ENCODE measurements around the gene FAM89A. TPM values are rescaled to one million over a fixed set of nuclear protein-coding genes. Genes with fewer than 3 reads are reported as not detected.
"Not testable (repeated sequence)": the region's sequence is repeated elsewhere in the genome, so short reads cannot be mapped to it uniquely, and the experiment has no call there.

Gene FAM89A
- total RNA-seq, 1 donor from 2014 or later, result 3.2 TPM

DNA sequence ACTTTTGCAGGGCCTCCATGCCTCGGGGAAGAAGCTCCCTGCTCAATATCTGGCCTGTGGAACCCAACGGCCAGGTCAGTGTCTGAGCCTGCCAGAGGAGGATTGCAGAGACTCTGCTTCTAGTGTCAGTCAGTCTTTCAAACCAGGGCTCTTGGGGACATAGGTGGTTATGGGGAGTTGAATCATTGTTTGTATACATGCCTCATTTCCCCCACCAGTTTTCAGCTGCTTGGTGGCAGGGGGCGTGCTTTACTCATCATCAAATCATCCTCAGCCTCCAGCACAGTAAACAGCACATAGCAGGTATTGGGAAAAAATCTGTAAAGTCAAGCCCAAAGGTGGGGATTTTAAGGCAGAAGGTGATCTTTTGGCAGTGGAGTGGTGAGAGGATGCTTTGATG, 17.4 kb upstream of the FAM89A start:
- peak; percentile 18 for DNase-seq (ENCODE audit: low read depth)

DNA sequence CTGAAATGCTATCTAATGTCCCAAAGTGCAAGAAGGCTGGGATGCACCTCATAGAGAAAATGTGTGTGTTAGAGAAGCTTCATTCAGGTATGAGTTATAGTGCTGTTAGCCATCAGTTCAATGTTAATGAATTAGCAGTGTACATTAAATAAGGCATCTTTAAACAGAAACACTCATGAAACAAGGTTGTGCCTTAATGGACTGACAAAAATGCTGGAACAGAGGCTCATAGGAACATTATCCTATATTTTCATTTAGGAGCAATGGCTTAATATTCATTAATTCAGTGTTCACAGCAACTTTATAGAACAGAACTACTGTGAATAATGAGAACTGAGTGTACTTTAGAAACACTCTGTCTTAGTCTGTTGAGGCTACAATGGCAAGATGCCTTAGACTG, 15.2 kb upstream of the FAM89A start:
- no peak for DNase-seq (ENCODE audit: low read depth)

DNA sequence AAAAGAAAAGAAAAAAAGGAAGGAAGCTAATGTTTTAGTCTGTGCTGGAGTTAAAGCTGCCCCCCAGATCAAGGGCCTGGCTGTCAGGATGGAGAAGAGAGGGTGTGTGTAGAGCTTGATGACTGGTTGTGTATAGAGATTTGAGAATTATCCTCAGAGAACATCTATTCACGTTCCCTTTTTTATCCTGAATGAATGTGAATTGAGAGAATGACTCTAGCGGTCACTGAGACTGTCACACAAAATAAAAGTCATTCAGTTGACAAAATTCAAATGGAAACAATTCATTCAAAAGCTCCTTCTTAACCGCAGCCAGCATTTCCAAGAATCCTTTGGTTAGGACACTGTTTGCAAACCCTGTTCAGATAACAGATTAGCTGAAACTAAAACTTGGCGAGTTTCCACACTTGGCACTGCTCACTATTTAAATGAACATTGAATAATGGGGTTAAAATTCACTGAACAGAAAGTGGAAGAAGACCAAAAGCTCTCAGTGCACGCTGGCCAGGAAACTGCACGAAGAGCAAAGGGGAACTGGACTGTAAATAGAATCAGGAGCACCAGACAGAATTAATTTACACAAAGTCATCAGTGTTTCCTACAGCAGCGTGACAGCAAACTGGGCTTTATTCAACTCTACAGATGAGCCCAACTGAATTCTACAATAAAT, 13.6 kb upstream of the FAM89A start:
- peak; percentile 79 for DNase-seq (ENCODE audit: low read depth)

DNA sequence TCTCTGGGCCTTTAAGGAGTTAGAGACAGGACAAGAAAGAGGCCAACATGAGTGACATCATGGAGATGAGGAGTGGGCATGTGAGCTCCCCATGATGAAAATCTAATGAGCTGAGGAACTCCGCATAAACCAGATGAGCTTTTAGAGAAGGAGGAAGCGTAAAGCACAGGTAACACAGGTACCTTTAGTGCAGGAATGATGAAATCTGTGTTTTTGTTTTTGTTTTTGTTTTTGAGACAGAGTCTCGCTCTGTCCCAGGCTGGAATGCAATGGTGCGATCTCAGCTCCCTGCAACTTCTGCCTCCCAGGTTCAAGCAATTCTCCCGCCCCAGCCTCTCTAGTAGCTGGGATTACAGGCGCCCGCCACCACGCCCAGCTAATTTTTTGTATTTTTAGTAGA, 12.7 kb upstream of the FAM89A start:
- DNase-seq (ENCODE audit: low read depth), result no peak

DNA sequence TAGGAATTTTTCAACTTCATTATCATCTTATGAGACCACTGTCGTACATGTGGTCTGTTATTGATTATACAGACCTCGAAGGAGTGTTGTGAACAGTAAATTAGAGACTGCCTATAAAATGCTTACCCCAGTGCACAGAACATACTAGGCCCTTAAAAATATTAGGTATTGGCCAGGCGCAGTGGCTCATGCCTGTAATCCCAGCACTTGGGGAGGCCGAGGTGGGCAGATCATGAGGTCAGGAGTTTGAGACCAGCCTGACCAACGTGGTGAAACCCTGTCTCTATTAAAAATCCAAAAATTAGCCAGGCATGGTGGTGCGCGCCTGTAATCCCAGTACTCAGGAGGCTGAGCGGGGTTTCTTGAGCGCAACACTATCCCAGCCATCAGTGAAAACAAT, 10.9 kb upstream of the FAM89A start:
- DNase-seq (ENCODE audit: low read depth), result not testable (repeated sequence)

DNA sequence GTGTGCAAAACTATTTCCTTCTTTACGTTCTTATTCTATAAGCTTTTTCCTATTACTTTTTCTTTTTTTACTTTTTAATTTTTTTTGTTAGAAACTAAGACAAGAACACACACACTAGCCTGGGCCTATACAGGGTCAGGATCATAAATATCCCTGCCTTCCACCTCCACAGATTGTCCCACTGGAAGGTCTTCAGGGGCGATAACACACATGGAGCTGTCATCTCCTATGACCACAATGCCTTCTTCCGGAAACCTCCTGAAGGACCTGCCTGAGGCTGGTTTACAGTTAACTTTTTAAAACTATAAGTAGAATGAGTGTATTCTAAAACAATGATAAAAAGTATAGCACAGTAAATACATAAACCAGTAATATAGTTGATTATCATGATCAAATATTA, 10.3 kb upstream of the FAM89A start:
- no peak for DNase-seq (ENCODE audit: low read depth)

DNA sequence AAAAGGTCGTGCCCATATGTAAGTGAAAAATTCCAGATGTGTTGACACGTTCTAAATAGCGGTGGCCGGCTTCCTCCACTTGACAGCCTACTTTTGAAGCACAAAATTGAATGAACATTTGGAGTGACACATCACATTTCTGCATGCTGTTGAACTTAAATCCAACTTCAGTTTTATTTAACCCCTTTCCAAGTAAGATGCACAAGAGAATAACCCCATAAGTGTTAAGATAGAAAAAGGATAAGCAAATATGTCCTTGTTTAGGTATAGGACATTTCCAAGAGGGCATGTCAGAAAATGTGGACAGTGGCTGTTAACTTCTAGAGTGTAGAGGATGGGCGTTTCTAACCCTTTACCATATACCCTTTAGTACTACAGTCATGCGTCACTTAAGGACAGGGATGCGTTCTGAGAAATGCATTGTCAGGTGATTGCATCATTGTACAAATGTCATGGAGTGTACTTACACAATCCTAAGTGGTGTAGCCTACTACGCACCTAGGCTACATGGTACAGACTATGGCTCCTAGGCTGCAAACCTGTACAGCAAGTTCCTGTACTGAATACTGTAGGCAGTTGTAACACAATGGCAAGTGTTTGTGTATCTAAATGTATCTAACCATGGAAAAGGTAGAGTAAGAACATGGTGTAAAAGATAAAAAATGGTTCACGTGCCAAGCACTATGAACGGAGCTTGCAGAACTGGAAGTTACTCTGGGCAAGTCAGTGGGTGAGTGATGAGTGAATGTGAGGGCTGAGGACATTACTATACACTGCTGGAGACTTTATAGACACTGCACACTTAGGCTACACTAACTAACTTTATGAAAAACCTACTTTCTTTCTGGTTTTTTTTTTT, 9.3 kb upstream of the FAM89A start:
- DNase-seq (ENCODE audit: low read depth), result no peak

DNA sequence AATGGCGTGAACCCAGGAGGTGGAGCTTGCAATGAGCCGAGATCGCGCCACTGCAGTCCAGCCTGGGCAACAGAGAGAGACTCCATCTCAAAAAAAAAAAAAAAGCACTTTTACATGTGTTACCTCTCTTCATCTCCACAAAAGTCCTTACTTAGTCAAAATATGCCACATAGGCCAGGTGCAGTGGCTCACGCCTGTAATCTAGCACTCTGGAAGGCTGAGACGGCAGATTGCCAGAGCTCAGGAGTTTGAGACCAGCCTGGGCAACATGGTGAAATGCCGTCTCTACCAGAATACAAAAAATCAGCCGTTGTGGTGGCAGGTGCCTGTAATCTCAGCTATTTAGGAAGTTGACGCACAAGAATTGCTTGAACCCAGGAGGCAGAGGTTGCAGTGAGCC, 8.4 kb upstream of the FAM89A start:
- DNase-seq (ENCODE audit: low read depth), result not testable (repeated sequence)

DNA sequence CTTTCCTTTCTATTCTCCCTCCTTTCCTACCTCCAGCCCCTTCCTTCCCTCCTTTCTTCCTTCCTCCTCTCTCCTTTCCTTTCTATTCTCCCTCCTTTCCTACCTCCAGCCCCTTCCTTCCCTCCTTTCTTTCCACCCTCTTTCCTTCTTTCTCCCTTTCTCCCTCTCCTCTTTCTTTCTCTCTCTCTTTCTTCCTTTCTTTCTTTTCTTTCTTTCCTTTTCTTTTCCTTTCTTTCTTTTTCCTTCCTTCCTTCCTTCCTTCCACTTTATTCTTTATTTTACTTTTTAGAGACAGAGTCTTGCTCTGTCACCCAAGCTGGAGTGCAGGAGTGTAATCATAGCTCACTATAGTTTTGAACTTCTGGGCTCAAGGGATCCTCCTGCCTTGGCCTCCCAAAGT, 7.5 kb upstream of the FAM89A start:
- DNase-seq (ENCODE audit: low read depth), result not testable (repeated sequence)

DNA sequence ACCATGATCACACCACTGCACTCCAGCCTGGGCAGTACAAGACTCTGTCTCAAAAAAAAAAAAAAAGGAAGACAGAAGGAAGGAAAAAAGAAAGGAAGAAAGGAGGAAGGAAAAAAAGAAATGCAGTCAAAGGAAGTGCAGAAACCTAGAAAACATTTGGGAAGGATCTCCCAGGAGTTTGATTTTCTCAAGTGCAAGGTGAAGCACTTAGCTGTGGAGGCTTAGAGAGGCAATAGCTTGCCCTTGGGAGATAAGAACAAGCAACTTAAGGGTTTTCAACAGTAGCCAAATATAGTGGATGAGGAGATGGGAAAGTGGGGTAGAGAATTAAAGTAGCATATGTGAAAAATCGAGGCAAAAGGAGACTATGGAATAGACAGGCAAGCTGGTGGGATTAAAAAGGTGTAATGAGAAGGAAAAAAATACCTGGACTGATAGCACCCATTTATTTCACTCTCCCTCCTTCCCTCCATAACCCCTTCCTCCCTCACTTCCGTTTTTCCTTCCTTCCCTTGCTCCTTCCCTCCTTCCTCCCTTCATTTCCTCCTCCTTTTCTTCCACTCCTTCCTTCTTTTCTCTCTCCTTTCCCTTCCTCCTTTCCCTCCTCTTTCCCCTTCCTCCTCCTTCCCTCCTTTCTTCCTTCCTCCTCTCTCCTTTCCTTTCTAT, 6.8 kb upstream of the FAM89A start:
- no peak for DNase-seq (ENCODE audit: low read depth)

DNA sequence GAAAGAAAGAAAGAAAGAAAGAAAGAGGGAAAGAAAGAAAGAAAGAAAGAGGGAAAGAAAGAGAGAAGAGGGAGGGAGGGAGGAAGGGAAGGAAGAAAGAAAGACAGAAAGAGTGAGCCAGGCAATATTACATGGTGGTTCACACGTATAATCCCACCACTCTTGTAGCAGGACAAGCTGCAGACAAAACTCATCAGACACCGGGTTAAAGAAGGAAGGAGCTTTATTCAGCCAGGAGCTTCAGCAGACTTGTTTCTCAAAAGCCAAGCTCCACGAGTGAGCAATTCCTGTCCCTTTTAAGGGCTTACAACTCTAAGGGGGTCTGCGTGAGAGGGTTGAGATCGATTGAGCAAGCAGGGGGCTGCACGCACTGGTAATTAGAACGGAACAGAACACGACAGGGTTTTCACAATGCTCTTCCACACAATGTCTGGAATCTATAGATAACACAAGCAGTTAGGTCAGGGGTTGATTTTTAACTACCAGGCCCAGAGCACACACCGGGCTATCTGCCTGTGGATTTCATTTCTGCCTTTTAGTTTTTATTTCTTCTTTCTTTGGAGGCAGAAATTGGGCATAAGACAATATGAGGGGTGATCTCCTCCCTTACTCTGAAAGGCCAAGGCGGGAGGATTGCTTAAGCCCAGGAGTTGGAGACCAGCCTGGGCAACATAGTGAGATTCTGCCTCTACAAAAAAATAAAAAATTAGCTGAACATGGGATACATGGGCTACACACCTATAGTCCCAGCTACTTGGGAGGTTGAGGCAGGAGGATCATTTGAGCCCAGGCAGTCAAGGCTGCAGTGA, 6.1 kb upstream of the FAM89A start:
- not testable (repeated sequence) for DNase-seq (ENCODE audit: low read depth)

DNA sequence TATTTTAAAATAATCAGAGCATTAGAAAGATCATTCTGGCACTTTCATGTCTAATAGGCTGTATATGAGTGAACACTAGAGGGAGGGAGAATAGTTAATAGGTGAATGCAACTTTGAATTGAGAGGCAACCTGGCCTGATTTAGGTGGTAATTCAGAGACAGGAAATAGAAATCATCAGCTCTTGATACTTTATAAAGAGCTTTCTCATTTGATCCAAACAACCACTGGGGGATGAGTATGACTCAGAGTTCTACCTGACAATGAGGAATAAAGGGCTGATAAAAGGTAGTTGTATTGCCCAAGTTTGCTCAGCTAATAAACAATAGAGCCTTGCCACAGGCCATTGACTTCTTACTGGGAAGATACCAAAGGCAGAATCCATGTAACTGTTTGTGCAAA, 5.2 kb upstream of the FAM89A start:
- peak; percentile 63 for DNase-seq (ENCODE audit: low read depth)

DNA sequence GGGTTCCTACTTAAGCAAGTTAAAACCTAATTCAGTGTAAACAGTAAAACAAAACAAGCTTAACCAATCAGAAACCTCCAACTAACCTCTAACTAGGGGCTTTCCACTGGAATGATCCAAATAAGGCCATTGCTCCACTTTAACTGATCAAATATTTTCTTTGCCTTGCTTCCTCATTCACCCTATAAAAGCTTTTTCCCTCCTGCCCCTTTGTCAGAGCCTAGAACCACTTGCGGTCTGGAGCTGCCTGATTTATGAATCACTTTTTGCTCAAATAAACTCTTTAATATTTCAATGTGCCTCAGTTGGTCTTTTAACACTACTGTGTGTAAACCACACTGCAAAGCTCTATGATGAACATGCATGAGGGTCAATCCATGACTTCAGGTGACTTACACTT, 4.5 kb upstream of the FAM89A start:
- DNase-seq (ENCODE audit: low read depth), result no peak

DNA sequence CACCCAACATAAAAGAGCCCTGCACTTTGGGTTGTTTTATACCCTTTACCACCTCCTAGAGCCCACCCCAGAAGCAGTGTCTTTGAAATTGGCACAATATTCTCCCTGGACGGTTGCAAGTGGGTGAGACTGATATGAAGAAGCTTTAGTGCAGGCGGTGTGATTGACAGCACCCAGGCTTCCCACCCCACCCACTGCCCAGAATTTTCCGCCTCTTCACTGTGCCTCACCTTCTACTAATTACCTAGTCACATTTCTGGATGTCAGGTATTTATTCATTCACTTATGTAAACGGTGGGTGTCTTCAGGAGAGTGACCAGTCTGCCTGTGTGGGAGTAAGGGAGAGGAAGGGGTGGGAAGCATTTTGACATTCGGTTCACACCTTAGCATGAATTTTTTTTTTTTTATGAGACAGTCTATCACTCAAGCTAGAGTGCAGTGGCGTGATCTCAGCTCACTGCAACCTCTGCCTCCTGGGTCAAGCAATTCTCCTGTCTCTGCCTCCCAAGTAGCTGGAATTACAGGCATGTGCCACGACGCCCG, 1.7 kb upstream of the FAM89A start:
- DNase-seq (ENCODE audit: low read depth), result no peak

DNA sequence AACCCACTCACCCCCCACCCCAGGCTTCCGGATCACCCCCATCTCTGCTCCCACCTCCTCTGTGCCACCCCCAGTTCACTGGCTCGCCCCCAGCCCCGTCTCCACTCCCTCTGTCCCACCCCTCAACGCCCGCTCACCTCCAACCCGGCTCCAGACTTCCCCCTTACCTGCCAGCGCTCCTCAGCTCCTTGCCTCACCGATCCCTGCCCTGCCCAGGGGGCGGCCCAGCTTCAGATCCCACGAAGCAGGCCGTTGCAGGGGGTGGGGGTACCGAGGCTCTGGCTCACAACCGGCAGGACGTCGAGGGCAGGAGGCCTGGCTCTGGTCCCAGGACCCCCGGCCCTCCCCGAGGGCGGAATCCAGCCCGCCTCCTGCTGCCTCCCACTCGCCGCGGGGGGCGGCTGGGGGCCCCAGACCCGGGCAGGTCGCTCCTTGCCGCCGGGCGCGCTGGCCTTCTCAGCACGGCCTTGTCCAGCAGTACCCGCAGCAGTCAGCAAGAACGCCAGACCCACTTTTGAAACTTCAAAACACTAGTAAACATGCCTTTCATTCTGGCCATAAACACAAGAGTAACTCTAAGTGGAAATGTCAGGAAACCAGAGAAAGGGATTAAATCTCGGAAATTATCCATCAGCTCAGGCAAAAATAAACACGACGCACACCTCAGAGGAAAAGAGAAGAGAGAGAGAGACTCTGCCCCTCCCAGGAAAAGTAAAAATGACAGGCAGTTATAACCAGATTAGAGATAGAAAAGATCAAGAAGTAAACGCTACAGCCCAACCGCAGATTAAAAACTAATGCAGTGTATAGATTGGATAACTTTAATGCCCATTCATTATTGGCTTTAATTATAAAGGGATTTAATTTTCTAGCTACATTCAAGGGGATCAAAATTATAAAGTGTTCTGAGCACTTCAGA, 1.0 kb upstream of the FAM89A start:
- no peak for DNase-seq (ENCODE audit: low read depth)

DNA sequence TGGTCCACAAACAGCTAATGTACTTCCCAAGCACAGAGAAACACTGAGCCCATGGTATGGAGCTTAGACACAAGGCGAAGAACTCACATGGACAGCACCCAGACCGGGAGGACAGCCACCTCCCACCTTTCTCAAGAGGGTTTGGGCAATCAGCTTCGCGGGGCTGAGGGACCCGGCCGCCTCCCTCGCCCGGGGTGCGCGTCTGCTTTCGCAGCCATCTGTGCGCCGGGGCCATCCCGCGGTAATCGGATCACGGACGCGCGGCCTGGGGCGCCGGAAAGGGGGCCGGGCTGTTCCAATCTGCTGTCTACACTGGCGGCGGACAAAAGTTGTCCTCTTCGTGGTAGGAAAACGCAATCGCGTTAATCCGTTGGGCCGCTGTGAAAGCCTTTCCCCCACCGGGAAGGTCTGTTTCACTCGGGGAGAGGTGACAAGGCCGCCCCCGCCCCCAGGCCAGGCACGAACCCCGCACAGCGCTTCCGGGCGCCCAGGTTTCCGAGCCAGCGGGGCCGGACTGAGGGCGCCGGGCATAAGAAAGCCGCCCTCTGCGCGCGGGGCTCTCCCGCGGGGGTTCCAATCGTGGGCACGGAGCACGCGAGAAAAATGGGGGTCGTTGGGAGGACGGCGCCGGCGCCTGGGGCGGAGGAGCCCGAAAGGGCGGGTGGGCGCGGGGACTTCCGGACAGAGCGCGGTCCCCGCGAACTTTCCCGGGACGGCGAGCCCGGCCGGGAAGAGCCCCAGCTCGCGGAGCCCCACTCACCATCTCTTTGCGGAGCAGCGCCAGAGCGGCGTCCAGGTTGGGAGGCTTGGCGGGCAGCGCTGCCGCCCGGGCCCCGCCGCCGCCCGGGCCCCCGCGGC, 664 bp downstream of the FAM89A start:
- DNase-seq (ENCODE audit: low read depth), result peak; percentile 15

DNA sequence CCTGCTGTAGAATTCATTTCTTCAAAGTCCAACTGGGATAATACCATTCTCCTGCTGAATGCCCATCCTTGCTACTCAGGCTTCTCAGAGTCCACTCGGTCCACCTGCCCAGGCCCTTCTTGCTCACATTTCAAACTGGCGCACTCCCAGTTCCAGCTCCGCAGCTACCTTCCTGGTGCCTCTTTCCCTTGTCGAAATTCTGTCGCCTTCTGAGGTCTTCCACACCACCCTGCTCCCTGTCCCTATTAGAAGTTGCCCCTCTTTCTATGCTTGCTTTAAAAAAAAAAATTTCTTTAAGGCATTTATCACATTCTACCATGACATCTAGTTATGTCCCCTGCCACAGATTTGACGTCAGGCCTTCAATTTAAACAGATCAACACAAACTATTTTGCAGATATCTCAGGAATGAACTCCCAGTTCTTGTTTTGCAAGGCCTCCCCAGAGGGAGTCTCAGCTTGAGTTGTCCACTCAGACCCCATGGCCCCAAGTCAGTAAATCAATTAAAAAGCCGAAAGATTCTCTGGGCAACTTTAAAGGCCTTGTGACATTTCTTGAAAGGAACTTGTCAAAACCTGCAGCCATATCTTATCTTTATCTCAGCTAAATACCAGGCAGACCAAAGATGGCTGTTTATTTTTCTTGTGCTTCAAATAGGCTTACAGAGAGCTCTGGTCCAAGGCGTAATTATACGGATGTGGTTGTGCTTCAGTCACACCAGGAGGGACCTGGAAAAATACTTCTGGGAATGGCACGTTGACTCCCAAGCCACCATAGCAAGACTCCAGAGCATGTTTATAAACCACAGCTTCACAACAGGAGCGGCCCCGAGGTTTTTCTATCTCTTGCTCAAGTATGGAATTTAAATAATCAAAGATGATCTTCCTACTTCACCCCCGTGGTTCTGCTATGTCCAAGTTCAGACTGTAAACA, 2.2 kb downstream of the FAM89A start:
- no peak for DNase-seq (ENCODE audit: low read depth)

DNA sequence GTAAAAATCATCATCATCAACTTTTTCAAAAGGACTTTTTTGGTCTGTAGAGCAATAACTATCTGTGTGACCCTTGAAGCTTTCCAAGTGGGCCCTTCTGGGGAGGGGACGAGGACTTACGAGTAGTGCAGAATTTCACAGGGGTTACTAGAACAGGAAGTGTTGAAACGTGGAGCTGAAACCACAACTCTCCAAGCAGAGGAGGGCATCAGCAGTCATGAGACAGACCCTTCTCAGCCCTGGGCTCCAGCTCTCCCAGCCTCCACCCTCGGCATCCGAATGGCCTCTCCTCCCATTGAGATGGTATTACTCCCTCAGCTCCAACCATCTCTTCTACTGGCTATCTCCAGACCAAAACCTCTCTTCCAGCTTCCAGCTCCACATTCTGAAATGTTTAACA, 3.6 kb downstream of the FAM89A start:
- no peak for DNase-seq (ENCODE audit: low read depth)

DNA sequence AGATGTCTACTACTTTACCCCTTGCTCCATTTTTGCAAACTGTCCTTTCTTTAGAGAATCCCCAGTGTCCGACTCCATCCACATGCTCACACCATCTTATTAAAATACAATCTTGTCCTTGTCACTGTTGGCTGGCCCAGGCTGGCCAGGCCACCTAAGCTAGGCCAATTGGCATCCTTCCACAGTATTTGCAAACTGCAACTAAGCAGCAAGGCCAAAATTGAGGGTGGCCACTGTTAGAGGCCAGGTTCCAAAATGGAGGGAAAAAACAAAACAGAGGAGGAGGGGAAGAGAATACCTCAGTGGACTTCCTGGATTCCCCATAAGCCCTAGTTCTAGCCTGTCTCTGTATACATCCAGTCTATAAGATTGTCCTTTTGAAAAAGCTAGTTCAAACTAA, 4.3 kb downstream of the FAM89A start:
- DNase-seq (ENCODE audit: low read depth), result no peak

All from renal cortical epithelial cell (primary cell).